H9 (cell line): Measurements from ENCODE around the gene BBS1. TPM values are rescaled to one million over a fixed set of nuclear protein-coding genes. Genes with fewer than 3 reads are reported as not detected.

Source experiments
- DNase-seq: peaks from one replicate; pipeline ENCODE4 v3.0.0-alpha.2; 2017
- H2AFZ ChIP-seq: one replicate; pipeline ENCODE4 v1.6.1; 2013; ENCODE audit warnings: mild to moderate bottlenecking, low read length, control low read depth, moderate library complexity
- H2AK5ac ChIP-seq: 2 replicates; pipeline ENCODE4 v1.6.1; 2013; ENCODE audit warnings: low read length, control low read depth, mixed read lengths; ENCODE audit not compliant: insufficient read length
- H2BK120ac ChIP-seq: one replicate; pipeline ENCODE4 v1.6.1; 2013; ENCODE audit warnings: low read depth, mild to moderate bottlenecking, low read length, control low read depth, inconsistent platforms; ENCODE audit not compliant: poor library complexity, severe bottlenecking
- H2BK12ac ChIP-seq: 2 replicates; pipeline ENCODE4 v1.6.1; 2013; ENCODE audit warnings: low read length, control low read depth, mixed read lengths, low read depth; ENCODE audit not compliant: insufficient read length
- H2BK15ac ChIP-seq: 2 replicates; pipeline ENCODE4 v1.6.1; 2013; ENCODE audit warnings: low read depth, low read length, control low read depth
- H2BK20ac ChIP-seq: one replicate; pipeline ENCODE4 v1.6.1; 2013; ENCODE audit warnings: low read depth, mild to moderate bottlenecking, low read length, control low read depth, inconsistent platforms; ENCODE audit not compliant: poor library complexity, severe bottlenecking
- H2BK5ac ChIP-seq: 2 replicates; pipeline ENCODE4 v1.6.1; 2013; ENCODE audit warnings: low read length, control low read depth, mixed read lengths; ENCODE audit not compliant: insufficient read length
- H3K14ac ChIP-seq: 2 replicates; pipeline ENCODE4 v1.6.1; 2013; ENCODE audit warnings: low read length, control low read depth; ENCODE audit not compliant: insufficient read depth
- H3K18ac ChIP-seq: 2 replicates; pipeline ENCODE4 v1.6.1; 2013; ENCODE audit warnings: low read depth, mild to moderate bottlenecking, mixed read lengths, low read length, control low read depth; ENCODE audit not compliant: insufficient read length
- H3K23ac ChIP-seq: 2 replicates; pipeline ENCODE4 v1.6.1; 2013; ENCODE audit warnings: low read length, control low read depth, mixed read lengths, low read depth; ENCODE audit not compliant: insufficient read length
- H3K23me2 ChIP-seq: 2 replicates; pipeline ENCODE4 v1.6.1; 2013; ENCODE audit warnings: low read depth, mild to moderate bottlenecking, mixed read lengths, low read length, control low read depth; ENCODE audit not compliant: insufficient read length, poor library complexity, severe bottlenecking
- H3K27ac ChIP-seq: 2 replicates; pipeline ENCODE4 v1.5.1; 2013; ENCODE audit warnings: low read length, control low read depth, mixed read lengths, low read depth; ENCODE audit not compliant: insufficient read length
- H3K27me3 ChIP-seq: 2 replicates; pipeline ENCODE4 v1.6.1; 2013; ENCODE audit warnings: low read length, control low read depth, inconsistent platforms; ENCODE audit not compliant: insufficient read depth
- H3K4ac ChIP-seq: 2 replicates; pipeline ENCODE4 v1.6.1; 2013; ENCODE audit warnings: low read depth, mild to moderate bottlenecking, control low read depth, inconsistent platforms, low read length, moderate library complexity
- H3K4me1 ChIP-seq: 2 replicates; pipeline ENCODE4 v1.6.1; 2013; ENCODE audit warnings: low read length, control low read depth, inconsistent platforms; ENCODE audit not compliant: insufficient read depth
- H3K4me2 ChIP-seq: 2 replicates; pipeline ENCODE4 v1.6.1; 2013; ENCODE audit warnings: low read length, control low read depth, mixed read lengths; ENCODE audit not compliant: insufficient read length, insufficient read depth
- H3K56ac ChIP-seq: 2 replicates; pipeline ENCODE4 v1.6.1; 2013; ENCODE audit warnings: low read depth, mild to moderate bottlenecking, mixed read lengths, low read length, control low read depth; ENCODE audit not compliant: insufficient read length
- H3K79me1 ChIP-seq: 2 replicates; pipeline ENCODE4 v1.6.1; 2013; ENCODE audit warnings: low read depth, mild to moderate bottlenecking, moderate library complexity, low read length, control low read depth, inconsistent platforms; ENCODE audit not compliant: insufficient read depth, poor library complexity, severe bottlenecking
- H3K79me2 ChIP-seq: 2 replicates; pipeline ENCODE4 v1.6.1; 2013; ENCODE audit warnings: low read length, control low read depth, inconsistent platforms; ENCODE audit not compliant: insufficient read depth
- H3K9ac ChIP-seq: 2 replicates; pipeline ENCODE4 v1.6.1; 2013; ENCODE audit warnings: low read length, control low read depth, mixed read lengths; ENCODE audit not compliant: insufficient read length; ENCODE audit errors: extremely low read depth
- H3K9me3 ChIP-seq: one replicate; pipeline ENCODE4 v1.6.1; 2013; ENCODE audit warnings: low read depth, low read length, inconsistent platforms; ENCODE audit not compliant: control insufficient read depth
- H3T11ph ChIP-seq: one replicate; pipeline ENCODE4 v1.6.1; 2013; ENCODE audit warnings: mild to moderate bottlenecking, low read length, control low read depth, inconsistent platforms
- H4K20me1 ChIP-seq: one replicate; pipeline ENCODE4 v1.6.1; 2013; ENCODE audit not compliant: control insufficient read depth, insufficient read length, insufficient read depth
- H4K5ac ChIP-seq: 2 replicates; pipeline ENCODE4 v1.6.1; 2013; ENCODE audit warnings: low read depth, mild to moderate bottlenecking, mixed read lengths, low read length, control low read depth; ENCODE audit not compliant: insufficient read length
- H4K8ac ChIP-seq: replicated peaks from 2 replicates; pipeline ENCODE4 v1.6.1; 2013; ENCODE audit warnings: low read length, control low read depth, mixed read lengths, low read depth; ENCODE audit not compliant: insufficient read length
- H4K91ac ChIP-seq: 2 replicates; pipeline ENCODE4 v1.6.1; 2013; ENCODE audit warnings: low read depth, mild to moderate bottlenecking, moderate library complexity, mixed read lengths, low read length, control low read depth; ENCODE audit not compliant: insufficient read length
- H3K27ac Mint-ChIP-seq, 3 experiments: 2 replicates in 2 of 3; 3 replicates in 1 of 3; pipeline ENCODE4 v1.8.0; 2020 to 2021; ENCODE audit warnings: mixed read lengths in 3 of 3, mild to moderate bottlenecking in 1 of 3, moderate library complexity in 1 of 3
- H3K27me3 Mint-ChIP-seq: 2 replicates; pipeline ENCODE4 v1.8.0; 2021; ENCODE audit warnings: low read depth, mild to moderate bottlenecking, moderate library complexity, mixed read lengths
- H3K36me3 Mint-ChIP-seq, 3 experiments: 2 replicates in 2 of 3; 3 replicates in 1 of 3; pipeline ENCODE4 v1.8.0; 2020 to 2021; ENCODE audit warnings: low read depth in 3 of 3, mixed read lengths in 3 of 3; ENCODE audit not compliant: insufficient read depth in 1 of 3
- H3K4me1 Mint-ChIP-seq, 2 experiments: 2 replicates each; pipeline ENCODE4 v1.8.0; 2020; ENCODE audit warnings: mixed read lengths in 2 of 2
- H3K4me3 Mint-ChIP-seq, 2 experiments: 2 replicates in 1 of 2; 3 replicates in 1 of 2; pipeline ENCODE4 v1.8.0; 2020 to 2021; ENCODE audit warnings: mild to moderate bottlenecking in 2 of 2, mixed read lengths in 2 of 2, moderate library complexity in 1 of 2
- H3K9me3 Mint-ChIP-seq, 2 experiments: 2 replicates in 1 of 2; 3 replicates in 1 of 2; pipeline ENCODE4 v1.8.0; 2020; ENCODE audit warnings: mild to moderate bottlenecking in 2 of 2, mixed read lengths in 2 of 2, moderate library complexity in 1 of 2
- CTCF ChIP-seq: fragments of 200-600 bp; sonication (generic); conservative IDR thresholded peaks from 3 replicates; pipeline ENCODE4 v1.8.0; 2021; ENCODE audit warnings: antibody characterized with exemption, mild to moderate bottlenecking
- WGBS: extraction: QIAGEN DNeasy Blood & Tissue Kit; methylation state at CpG from one replicate; pipeline ENCODE4 v1.1.7; 2013; ENCODE audit warnings: missing lambda C conversion rate, low lambda C conversion rate, mixed read lengths; ENCODE audit not compliant: insufficient read length; ENCODE audit errors: extremely low coverage; 5-methylcytosine and 5-hydroxymethylcytosine counted together
- total RNA-seq: library from RNA; stranded (reverse); gene quantifications from 2 replicates; pipeline ENCODE4 v1.2.1, GENCODE V29; 2021

BBS1 gene
- total RNA-seq, 1 experiment from 2014 or later = 27.2 TPM

DNA sequence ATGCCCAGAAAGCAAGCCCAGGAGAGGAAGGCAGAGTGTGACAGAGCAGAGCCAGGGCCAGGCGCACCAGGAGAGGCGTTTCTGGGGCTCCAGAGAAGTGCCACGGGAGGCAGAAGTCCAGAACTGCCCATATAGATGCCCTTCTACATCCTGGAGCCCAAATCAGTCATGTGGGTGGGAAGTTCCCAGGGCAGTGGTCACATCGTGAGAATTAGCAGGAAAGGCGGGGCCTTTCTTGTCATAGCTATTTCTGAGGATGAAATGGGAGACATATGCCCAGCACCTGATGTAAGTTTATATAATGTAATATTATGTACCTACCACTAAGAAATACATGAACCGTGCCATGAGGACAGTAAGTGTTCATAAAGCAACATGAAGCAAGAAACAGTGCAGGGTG, 22.3 kb downstream of the BBS1 start:
- Histone ChIP-seq H3T11ph (no peak overlapping the region), H3K27ac (no peak overlapping the region), H4K8ac (no peak overlapping the region), H3K79me2 (no peaks in the 10 kb centered on the region), H2BK20ac (no peak overlapping the region), H3K27me3 (no peaks in the 10 kb centered on the region), H3K4ac (no peak overlapping the region), H3K4me2 (no peak overlapping the region), H4K20me1 (no peaks in the 10 kb centered on the region), H2AFZ (no peak overlapping the region), H2BK5ac (no peak overlapping the region), H3K9me3 (no peaks in the 10 kb centered on the region), H4K5ac (no peak overlapping the region), H3K56ac (no peak overlapping the region), H2AK5ac (no peak overlapping the region), H3K9ac (no peak overlapping the region), H3K18ac (no peak overlapping the region), H3K4me1 (no peaks in the 10 kb centered on the region), H2BK15ac (no peak overlapping the region), H2BK120ac (no peak overlapping the region), H3K23me2 (no peaks in the 10 kb centered on the region), H3K79me1 (no peaks in the 10 kb centered on the region), H3K23ac (no peak overlapping the region), H3K14ac (no peak overlapping the region), H2BK12ac (no peak overlapping the region), H4K91ac (no peak overlapping the region)
- no peak for DNase-seq
- Mint-ChIP-seq H3K9me3 (no peaks in the 10 kb centered on the region), H3K27me3 (no peaks in the 10 kb centered on the region), H3K4me3 (no peak overlapping the region), H3K4me1 (peaks cover 12 to 13% of the 10 kb centered on the region in 2 experiments), H3K36me3 (peaks cover 2 to 33% (median 24%) of the 10 kb centered on the region in 3 experiments; a peak in 5 of 7 replicates), H3K27ac (peak overlapping the region in 1 of 3 experiments; percentile 68; a peak in 2 of 7 replicates)
- no peak for TF ChIP-seq CTCF
- WGBS = no CpG with 5 or more reads among the region's 6 CpGs
